K562 (cell line): ENCODE measurements around the gene SLC25A18. TPM values are rescaled to one million over a fixed set of nuclear protein-coding genes. Genes with fewer than 3 reads are reported as not detected.
A peak's percentile ranks its signal among the peaks of the same experiment; 100 is the strongest.

ENCODE experiments used
- ASH1L ChIP-seq: fragments of 450-650 bp; IDR thresholded peaks from 2 replicates; pipeline ENCODE4 v1.6.1; 2018; ENCODE audit warnings: borderline replicate concordance, mild to moderate bottlenecking, low read depth; ENCODE audit not compliant: partially characterized antibody
- BMI1 ChIP-seq: fragments of 150-350 bp; IDR thresholded peaks from 2 replicates; pipeline ENCODE4 v1.6.1; 2014; ENCODE audit warnings: low read length
- CBX3 ChIP-seq, 2 experiments: IDR thresholded peaks; 1 replicate in 1 of 2; 2 replicates in 1 of 2; pipeline ENCODE4 v1.6.1; 2012; ENCODE audit warnings: inconsistent platforms in 2 of 2, low read length in 2 of 2, borderline replicate concordance in 1 of 2, control low read depth in 1 of 2
- CCNT2 ChIP-seq: IDR thresholded peaks from 2 replicates; pipeline ENCODE4 v1.6.1; 2011; ENCODE audit warnings: borderline replicate concordance, low read depth, mild to moderate bottlenecking, moderate library complexity, mixed read lengths, low read length; ENCODE audit not compliant: insufficient read length; ENCODE audit errors: extremely low read depth
- CEBPG ChIP-seq, 3 experiments: fragments of 200-800 bp in 1 of 3; sonication (Bioruptor generic) in 1 of 3; sonication (generic) in 1 of 3; formaldehyde crosslinking in 1 of 3; IDR thresholded peaks in 2 of 3; conservative IDR thresholded peaks in 1 of 3; 2 replicates each; pipeline versions ENCODE4 v1.6.1 to v1.8.0; 2016 to 2022; ENCODE audit warnings: missing compliant biosample characterization in 2 of 3, missing genetic modification characterization in 2 of 3, mild to moderate bottlenecking in 1 of 3, missing genetic modification reagents in 1 of 3
- CSDE1 ChIP-seq, 2 experiments: fragments of 450-650 bp; IDR thresholded peaks; 2 replicates each; pipeline ENCODE4 v1.6.1; 2016; ENCODE audit warnings: mild to moderate bottlenecking in 1 of 2
- ESRRB ChIP-seq: fragments of 250-450 bp; sonication (Bioruptor Pico); IDR thresholded peaks from 2 replicates; pipeline ENCODE4 v1.5.0; 2020; ENCODE audit warnings: mild to moderate bottlenecking, moderate library complexity, borderline replicate concordance
- MNT ChIP-seq, 2 experiments: fragments of 450-650 bp; conservative IDR thresholded peaks; 2 replicates each; pipeline ENCODE4 v1.6.1; 2017; ENCODE audit warnings: mild to moderate bottlenecking in 2 of 2, moderate library complexity in 2 of 2
- NEUROD1 ChIP-seq: fragments of 150-350 bp; IDR thresholded peaks from 2 replicates; pipeline ENCODE4 v1.6.1; 2014; ENCODE audit warnings: borderline replicate concordance, low read length, low read depth; ENCODE audit not compliant: partially characterized antibody
- POLR2AphosphoS2 ChIP-seq: IDR thresholded peaks from 2 replicates; pipeline ENCODE4 v1.6.1; 2012; ENCODE audit warnings: low read length, improper control_type of control experiment
- RFX5 ChIP-seq: IDR thresholded peaks from 2 replicates; pipeline ENCODE4 v1.6.1; 2011; ENCODE audit warnings: low read depth, mild to moderate bottlenecking, improper control_type of control experiment, low read length
- SMARCA5 ChIP-seq: fragments of 450-650 bp; IDR thresholded peaks from 2 replicates; pipeline ENCODE4 v1.6.1; 2016
- TAF9B ChIP-seq: fragments of 450-650 bp; IDR thresholded peaks from 2 replicates; pipeline ENCODE4 v1.6.1; 2018; ENCODE audit warnings: mild to moderate bottlenecking; ENCODE audit not compliant: partially characterized antibody
- TBL1XR1 ChIP-seq, 2 experiments: IDR thresholded peaks; 2 replicates each; pipeline ENCODE4 v1.6.1; 2012; ENCODE audit warnings: improper control_type of control experiment in 2 of 2, low read length in 2 of 2, mild to moderate bottlenecking in 1 of 2
- ZNF133 ChIP-seq: fragments of 250-450 bp; sonication (Bioruptor Pico); IDR thresholded peaks from 2 replicates; pipeline ENCODE4 v1.4.0; 2020; ENCODE audit warnings: mild to moderate bottlenecking
- ZNF436 ChIP-seq: fragments of 250-450, 450-650 bp; sonication (Bioruptor Pico); formaldehyde crosslinking; IDR thresholded peaks from 2 replicates; pipeline ENCODE4 v1.7.0; 2020; ENCODE audit warnings: mild to moderate bottlenecking
- ZNF644 ChIP-seq: fragments of 200-800 bp; sonication (Bioruptor generic); IDR thresholded peaks from 2 replicates; pipeline ENCODE4 v1.6.1; 2016; ENCODE audit warnings: low read depth, missing genetic modification characterization, missing compliant biosample characterization
- ZNF717 ChIP-seq: fragments of 250-450 bp; sonication (Bioruptor Pico); IDR thresholded peaks from 2 replicates; pipeline ENCODE4 v1.5.0; 2021
- polyA plus RNA-seq, 8 experiments: library from polyadenylated mRNA; depleted of rRNA in 4 of 8; stranded (reverse) in 5 of 8; unstranded in 3 of 8; fragments of >200 nt; fragmentation: Nextera tagmentation in 2 of 8; fragmentation: Illumina TruSeq in 1 of 8; extraction: Ambion mirVana in 2 of 8; extraction: Trizol in 1 of 8; gene quantifications; 2 replicates each; pipeline versions ENCODE4 v1.2.1 to v1.2.3, GENCODE V29; 2011 to 2014; ENCODE audit warnings: inconsistent platforms in 1 of 8, missing spikeins in 1 of 8
- total RNA-seq, 7 experiments: library from RNA; depleted of rRNA in 6 of 7; stranded (reverse); fragments of >200 nt in 6 of 7; fragmentation: Illumina TruSeq in 2 of 7; extraction: Trizol in 2 of 7; gene quantifications; 2 replicates each; pipeline versions ENCODE4 v1.2.1 to v1.2.3, GENCODE V29; 2011 to 2021; ENCODE audit warnings: low replicate concordance in 1 of 7
- TF ChIP-seq, protein P1 (sequence below): sonication (generic); formaldehyde crosslinking; IDR thresholded peaks from 2 replicates; pipeline ENCODE4 v1.8.1; 2023; ENCODE audit warnings: mild to moderate bottlenecking, missing genetic modification reagents, moderate library complexity
- TF ChIP-seq, protein P2 (sequence below): fragments of 450-650 bp; IDR thresholded peaks from 2 replicates; pipeline ENCODE4 v1.7.0; 2016; ENCODE audit warnings: borderline replicate concordance
- TF ChIP-seq, protein P3 (sequence below): sonication (generic); formaldehyde crosslinking; IDR thresholded peaks from 2 replicates; pipeline ENCODE4 v1.8.0; 2022; ENCODE audit warnings: mild to moderate bottlenecking, low read depth, missing genetic modification reagents

SLC25A18 gene
- total and polyA plus RNA-seq, 9 of the 15 experiments (the other 6 are each of a cell fraction or from before 2014, with no cell fraction given): 0.04 TPM; not detected in 8

DNA sequence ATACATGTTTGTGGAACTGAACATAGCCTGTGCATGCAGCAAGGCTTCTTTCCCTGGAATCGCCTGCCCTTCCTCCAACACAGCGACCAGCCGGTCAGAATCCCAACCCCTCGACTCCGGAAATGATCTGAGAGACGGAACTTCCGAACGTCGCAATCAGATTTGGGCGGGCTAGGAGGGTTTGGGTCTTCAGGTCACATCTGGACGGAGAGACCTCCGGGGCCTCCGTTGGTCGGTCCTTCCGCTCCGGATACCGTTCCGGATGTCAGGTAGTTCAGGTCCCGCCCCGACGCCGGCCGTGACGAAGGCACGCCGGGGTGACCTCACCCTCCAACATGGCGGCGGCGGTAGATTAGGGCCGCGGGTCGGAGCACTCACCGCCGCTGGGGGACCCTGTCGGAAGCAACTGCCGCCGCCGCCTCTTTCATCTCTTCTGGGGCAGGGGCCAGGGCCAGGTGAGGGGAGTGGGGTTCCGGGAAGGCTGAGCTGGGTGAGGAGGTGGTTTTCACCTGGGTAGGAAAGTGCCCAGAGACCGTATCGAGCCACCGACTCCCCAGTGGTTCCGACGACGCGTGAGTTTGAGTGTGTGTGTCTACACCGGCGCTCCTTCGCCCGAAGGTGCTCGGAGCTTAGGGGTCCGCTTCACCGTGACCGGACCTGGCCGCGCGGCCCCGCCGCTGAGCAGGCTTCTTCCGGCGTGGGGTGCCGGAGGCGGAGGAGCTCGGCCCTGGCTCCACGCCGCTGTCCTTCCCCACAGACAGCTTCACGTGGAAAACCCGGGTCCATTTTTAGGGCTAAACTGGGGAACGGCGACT, 75.3 kb downstream of the SLC25A18 start, which contains the start of gene BCL2L13 (continued):
- 0 out of 2 replicates have a peak, but pooled peaks have one; percentile 11 for TF ChIP-seq ZNF133 (CRISPR knock-in tag)
- TF ChIP-seq, protein P1, sequence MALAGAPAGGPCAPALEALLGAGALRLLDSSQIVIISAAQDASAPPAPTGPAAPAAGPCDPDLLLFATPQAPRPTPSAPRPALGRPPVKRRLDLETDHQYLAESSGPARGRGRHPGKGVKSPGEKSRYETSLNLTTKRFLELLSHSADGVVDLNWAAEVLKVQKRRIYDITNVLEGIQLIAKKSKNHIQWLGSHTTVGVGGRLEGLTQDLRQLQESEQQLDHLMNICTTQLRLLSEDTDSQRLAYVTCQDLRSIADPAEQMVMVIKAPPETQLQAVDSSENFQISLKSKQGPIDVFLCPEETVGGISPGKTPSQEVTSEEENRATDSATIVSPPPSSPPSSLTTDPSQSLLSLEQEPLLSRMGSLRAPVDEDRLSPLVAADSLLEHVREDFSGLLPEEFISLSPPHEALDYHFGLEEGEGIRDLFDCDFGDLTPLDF (CRISPR knock-in tag): peak; percentile 87; the same call in 1 of the 2 replicates
- TF ChIP-seq MNT (conservative IDR thresholded peaks at IDR 0.05): peak; percentile 45 to 73; a peak in 2 of 4 replicates
- TF ChIP-seq ZNF717 (CRISPR knock-in tag): peak; percentile 64; the same call in 1 of the 2 replicates
- TF ChIP-seq CSDE1 (IDR thresholded peaks at IDR 0.05): peak in 1 of 2 experiments; percentile 77; a peak in 1 of 4 replicates
- TF ChIP-seq TBL1XR1 (IDR thresholded peaks at IDR 0.05; ENCODE audit: low read length in 2 of 2): peak in 1 of 2 experiments; percentile 52; a peak in 1 of 4 replicates
- no peak for TF ChIP-seq CBX3 (IDR thresholded peaks at IDR 0.05; ENCODE audit: borderline replicate concordance in 1 of 2, low read length in 2 of 2)
- TF ChIP-seq CCNT2: peak; percentile 54
- no peak; the same call in 1 of the 2 replicates for TF ChIP-seq SMARCA5
- TF ChIP-seq TAF9B: peak; percentile 100
- no peak for TF ChIP-seq BMI1
- peak; percentile 96 for TF ChIP-seq POLR2AphosphoS2
- no peak for TF ChIP-seq RFX5
- no peak for TF ChIP-seq ESRRB
- no peak for TF ChIP-seq ASH1L
- TF ChIP-seq ZNF436 (CRISPR knock-in tag): 0 out of 2 replicates have a peak, but pooled peaks have one; percentile 44
- TF ChIP-seq, protein P2, sequence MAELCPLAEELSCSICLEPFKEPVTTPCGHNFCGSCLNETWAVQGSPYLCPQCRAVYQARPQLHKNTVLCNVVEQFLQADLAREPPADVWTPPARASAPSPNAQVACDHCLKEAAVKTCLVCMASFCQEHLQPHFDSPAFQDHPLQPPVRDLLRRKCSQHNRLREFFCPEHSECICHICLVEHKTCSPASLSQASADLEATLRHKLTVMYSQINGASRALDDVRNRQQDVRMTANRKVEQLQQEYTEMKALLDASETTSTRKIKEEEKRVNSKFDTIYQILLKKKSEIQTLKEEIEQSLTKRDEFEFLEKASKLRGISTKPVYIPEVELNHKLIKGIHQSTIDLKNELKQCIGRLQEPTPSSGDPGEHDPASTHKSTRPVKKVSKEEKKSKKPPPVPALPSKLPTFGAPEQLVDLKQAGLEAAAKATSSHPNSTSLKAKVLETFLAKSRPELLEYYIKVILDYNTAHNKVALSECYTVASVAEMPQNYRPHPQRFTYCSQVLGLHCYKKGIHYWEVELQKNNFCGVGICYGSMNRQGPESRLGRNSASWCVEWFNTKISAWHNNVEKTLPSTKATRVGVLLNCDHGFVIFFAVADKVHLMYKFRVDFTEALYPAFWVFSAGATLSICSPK: no peak
- TF ChIP-seq CEBPG (CRISPR knock-in tag; IDR thresholded peaks at IDR 0.05): peak; percentile 29
- no peak for TF ChIP-seq CEBPG (tag; conservative IDR thresholded peaks at IDR 0.05 in 1 of 2, IDR thresholded peaks at IDR 0.05 in 1 of 2)
- TF ChIP-seq NEUROD1: peak; percentile 71
- no peak; the same call in 1 of the 2 replicates for TF ChIP-seq ZNF644 (tag)
- TF ChIP-seq, protein P3, sequence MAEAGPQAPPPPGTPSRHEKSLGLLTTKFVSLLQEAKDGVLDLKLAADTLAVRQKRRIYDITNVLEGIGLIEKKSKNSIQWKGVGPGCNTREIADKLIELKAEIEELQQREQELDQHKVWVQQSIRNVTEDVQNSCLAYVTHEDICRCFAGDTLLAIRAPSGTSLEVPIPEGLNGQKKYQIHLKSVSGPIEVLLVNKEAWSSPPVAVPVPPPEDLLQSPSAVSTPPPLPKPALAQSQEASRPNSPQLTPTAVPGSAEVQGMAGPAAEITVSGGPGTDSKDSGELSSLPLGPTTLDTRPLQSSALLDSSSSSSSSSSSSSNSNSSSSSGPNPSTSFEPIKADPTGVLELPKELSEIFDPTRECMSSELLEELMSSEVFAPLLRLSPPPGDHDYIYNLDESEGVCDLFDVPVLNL (CRISPR knock-in tag): no peak
